WTC11 (cell line): Measurements from ENCODE around the gene MYBPC1. TPM values are rescaled to one million over a fixed set of nuclear protein-coding genes. Genes with fewer than 3 reads are reported as not detected.

Experiments used
- FOXK1 ChIP-seq: sonication (generic); formaldehyde crosslinking; IDR thresholded peaks from 2 replicates; pipeline ENCODE4 v1.8.0; 2022; ENCODE audit warnings: mild to moderate bottlenecking, moderate library complexity, missing genetic modification reagents
- MXD4 ChIP-seq: fragments of 250-450 bp; sonication (Bioruptor Pico); IDR thresholded peaks from 2 replicates; pipeline ENCODE4 v1.8.0; 2021; ENCODE audit warnings: mild to moderate bottlenecking, moderate library complexity, borderline replicate concordance
- MYBL2 ChIP-seq: sonication (generic); formaldehyde crosslinking; IDR thresholded peaks from 2 replicates; pipeline ENCODE4 v1.8.1; 2023; ENCODE audit warnings: mild to moderate bottlenecking, moderate library complexity, missing genetic modification reagents
- OVOL2 ChIP-seq: fragments of 250-450 bp; sonication (Bioruptor Pico); IDR thresholded peaks from 2 replicates; pipeline ENCODE4 v1.9.0; 2021; ENCODE audit warnings: mild to moderate bottlenecking, borderline replicate concordance
- PRRX2 ChIP-seq: fragments of 250-450 bp; sonication (Bioruptor Pico); IDR thresholded peaks from 2 replicates; pipeline ENCODE4 v1.8.0; 2021; ENCODE audit warnings: mild to moderate bottlenecking
- RELA ChIP-seq: sonication (generic); formaldehyde crosslinking; IDR thresholded peaks from 2 replicates; pipeline ENCODE4 v1.8.1; 2022; ENCODE audit warnings: missing genetic modification reagents, mild to moderate bottlenecking, borderline replicate concordance
- TEAD1 ChIP-seq: sonication (generic); formaldehyde crosslinking; IDR thresholded peaks from 2 replicates; pipeline ENCODE4 v1.8.0; 2022; ENCODE audit warnings: mild to moderate bottlenecking, missing genetic modification reagents
- TP53 ChIP-seq: sonication (generic); formaldehyde crosslinking; IDR thresholded peaks from 2 replicates; pipeline ENCODE4 v1.8.1; 2023; ENCODE audit warnings: mild to moderate bottlenecking, missing genetic modification reagents
- ZNF317 ChIP-seq: sonication (generic); formaldehyde crosslinking; IDR thresholded peaks from 2 replicates; pipeline ENCODE4 v1.8.1; 2023; ENCODE audit warnings: low read depth, mild to moderate bottlenecking, moderate library complexity, missing genetic modification reagents, borderline replicate concordance
- ZNF396 ChIP-seq: fragments of 250-450 bp; sonication (Bioruptor Pico); IDR thresholded peaks from 2 replicates; pipeline ENCODE4 v1.8.0; 2021; ENCODE audit warnings: mild to moderate bottlenecking, moderate library complexity, borderline replicate concordance
- total RNA-seq: library from RNA; stranded (reverse); gene quantifications from 3 replicates; pipeline ENCODE4 v1.2.3, GENCODE V29; 2021
- TF ChIP-seq, protein P1 (sequence below): sonication (generic); formaldehyde crosslinking; IDR thresholded peaks from 2 replicates; pipeline ENCODE4 v1.8.0; 2022; ENCODE audit warnings: mild to moderate bottlenecking, missing genetic modification reagents
- TF ChIP-seq, protein P2 (sequence below): sonication (generic); formaldehyde crosslinking; IDR thresholded peaks from 2 replicates; pipeline ENCODE4 v1.8.1; 2022; ENCODE audit warnings: mild to moderate bottlenecking, moderate library complexity, missing genetic modification reagents
- TF ChIP-seq, protein P3 (sequence below): sonication (generic); formaldehyde crosslinking; IDR thresholded peaks from 2 replicates; pipeline ENCODE4 v1.8.0; 2022; ENCODE audit warnings: mild to moderate bottlenecking, missing genetic modification reagents
- TF ChIP-seq, protein P4 (sequence below): sonication (generic); formaldehyde crosslinking; IDR thresholded peaks from 2 replicates; pipeline ENCODE4 v1.8.0; 2023; ENCODE audit warnings: missing genetic modification reagents
- TF ChIP-seq, protein P5 (sequence below): sonication (generic); formaldehyde crosslinking; IDR thresholded peaks from 2 replicates; pipeline ENCODE4 v1.8.0; 2022; ENCODE audit warnings: mild to moderate bottlenecking, missing genetic modification reagents
- TF ChIP-seq, protein P6 (sequence below): sonication (generic); formaldehyde crosslinking; IDR thresholded peaks from 2 replicates; pipeline ENCODE4 v1.8.0; 2022; ENCODE audit warnings: mild to moderate bottlenecking, missing genetic modification reagents
- TF ChIP-seq, protein P7 (sequence below): sonication (generic); formaldehyde crosslinking; IDR thresholded peaks from 2 replicates; pipeline ENCODE4 v1.8.1; 2023; ENCODE audit warnings: mild to moderate bottlenecking, missing genetic modification reagents, borderline replicate concordance

Gene MYBPC1
- total RNA-seq, 1 experiment from 2014 or later = not detected

DNA sequence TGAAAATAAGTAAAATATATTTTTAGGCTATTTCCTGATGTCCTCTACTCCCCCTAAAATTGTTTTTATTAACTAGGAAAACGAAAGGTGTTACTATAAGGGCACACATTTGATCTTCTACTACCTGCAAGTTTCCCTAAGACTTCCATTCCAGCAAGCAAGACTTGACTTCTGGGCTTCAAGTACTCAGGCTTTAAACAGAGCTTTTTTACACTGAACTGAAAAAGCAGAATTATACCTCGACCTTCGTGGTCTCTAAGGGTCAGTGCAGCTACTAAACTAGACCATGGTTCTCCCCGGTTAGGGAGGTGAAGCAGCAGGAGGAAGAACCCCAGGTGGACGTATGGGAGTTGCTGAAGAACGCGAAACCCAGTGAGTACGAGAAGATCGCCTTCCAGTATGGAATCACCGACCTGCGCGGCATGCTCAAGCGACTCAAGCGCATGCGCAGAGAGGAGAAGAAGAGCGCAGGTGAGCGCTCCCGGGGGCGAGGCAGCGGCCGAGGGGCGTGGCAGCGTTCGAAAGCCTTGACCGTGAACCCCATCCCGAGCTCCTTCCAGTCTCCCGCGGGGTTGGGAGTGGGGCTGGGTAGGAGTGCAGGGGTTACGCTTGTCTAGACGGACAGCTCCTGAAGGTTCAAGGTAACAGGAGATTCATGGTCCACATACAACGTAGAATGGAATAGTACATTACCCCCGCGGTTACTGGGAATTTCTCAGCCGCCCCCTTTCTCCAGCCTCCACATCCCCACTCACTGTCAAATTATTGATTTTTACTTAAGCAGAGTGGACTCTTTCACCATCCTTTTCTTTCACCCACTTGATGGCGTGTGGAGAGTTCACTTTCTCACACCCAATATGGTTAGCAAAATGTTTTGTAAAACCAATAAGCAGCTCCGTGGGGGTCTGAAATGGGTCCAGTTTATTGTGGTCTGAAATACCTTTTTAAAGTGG lies 47.6 kb downstream of the MYBPC1 start (continued):
- TF ChIP-seq FOXK1 (peak; percentile 38; the same call in 1 of the 2 replicates), TP53 (CRISPR knock-in tag) (peak; percentile 78; the same call in 1 of the 2 replicates), TEAD1 (CRISPR knock-in tag) (peak; percentile 82; the same call in 1 of the 2 replicates), MXD4 (CRISPR knock-in tag) (no peak), MYBL2 (CRISPR knock-in tag) (no peak), OVOL2 (CRISPR knock-in tag) (no peak), PRRX2 (CRISPR knock-in tag) (0 out of 2 replicates have a peak, but pooled peaks have one; percentile 27), ZNF396 (no peak), ZNF317 (0 out of 2 replicates have a peak, but pooled peaks have one; percentile 21), RELA (CRISPR knock-in tag) (0 out of 2 replicates have a peak, but pooled peaks have one; percentile 42)
- TF ChIP-seq, protein P1, sequence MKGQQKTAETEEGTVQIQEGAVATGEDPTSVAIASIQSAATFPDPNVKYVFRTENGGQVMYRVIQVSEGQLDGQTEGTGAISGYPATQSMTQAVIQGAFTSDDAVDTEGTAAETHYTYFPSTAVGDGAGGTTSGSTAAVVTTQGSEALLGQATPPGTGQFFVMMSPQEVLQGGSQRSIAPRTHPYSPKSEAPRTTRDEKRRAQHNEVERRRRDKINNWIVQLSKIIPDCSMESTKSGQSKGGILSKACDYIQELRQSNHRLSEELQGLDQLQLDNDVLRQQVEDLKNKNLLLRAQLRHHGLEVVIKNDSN = peak; percentile 48; the same call in 1 of the 2 replicates
- TF ChIP-seq, protein P2, sequence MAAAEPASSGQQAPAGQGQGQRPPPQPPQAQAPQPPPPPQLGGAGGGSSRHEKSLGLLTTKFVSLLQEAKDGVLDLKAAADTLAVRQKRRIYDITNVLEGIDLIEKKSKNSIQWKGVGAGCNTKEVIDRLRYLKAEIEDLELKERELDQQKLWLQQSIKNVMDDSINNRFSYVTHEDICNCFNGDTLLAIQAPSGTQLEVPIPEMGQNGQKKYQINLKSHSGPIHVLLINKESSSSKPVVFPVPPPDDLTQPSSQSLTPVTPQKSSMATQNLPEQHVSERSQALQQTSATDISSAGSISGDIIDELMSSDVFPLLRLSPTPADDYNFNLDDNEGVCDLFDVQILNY (CRISPR knock-in tag) = peak; percentile 45; the same call in 1 of the 2 replicates
- TF ChIP-seq, protein P3, sequence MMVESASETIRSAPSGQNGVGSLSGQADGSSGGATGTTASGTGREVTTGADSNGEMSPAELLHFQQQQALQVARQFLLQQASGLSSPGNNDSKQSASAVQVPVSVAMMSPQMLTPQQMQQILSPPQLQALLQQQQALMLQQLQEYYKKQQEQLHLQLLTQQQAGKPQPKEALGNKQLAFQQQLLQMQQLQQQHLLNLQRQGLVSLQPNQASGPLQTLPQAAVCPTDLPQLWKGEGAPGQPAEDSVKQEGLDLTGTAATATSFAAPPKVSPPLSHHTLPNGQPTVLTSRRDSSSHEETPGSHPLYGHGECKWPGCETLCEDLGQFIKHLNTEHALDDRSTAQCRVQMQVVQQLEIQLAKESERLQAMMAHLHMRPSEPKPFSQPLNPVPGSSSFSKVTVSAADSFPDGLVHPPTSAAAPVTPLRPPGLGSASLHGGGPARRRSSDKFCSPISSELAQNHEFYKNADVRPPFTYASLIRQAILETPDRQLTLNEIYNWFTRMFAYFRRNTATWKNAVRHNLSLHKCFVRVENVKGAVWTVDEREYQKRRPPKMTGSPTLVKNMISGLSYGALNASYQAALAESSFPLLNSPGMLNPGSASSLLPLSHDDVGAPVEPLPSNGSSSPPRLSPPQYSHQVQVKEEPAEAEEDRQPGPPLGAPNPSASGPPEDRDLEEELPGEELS (CRISPR knock-in tag) = peak; percentile 92
- TF ChIP-seq, protein P4, sequence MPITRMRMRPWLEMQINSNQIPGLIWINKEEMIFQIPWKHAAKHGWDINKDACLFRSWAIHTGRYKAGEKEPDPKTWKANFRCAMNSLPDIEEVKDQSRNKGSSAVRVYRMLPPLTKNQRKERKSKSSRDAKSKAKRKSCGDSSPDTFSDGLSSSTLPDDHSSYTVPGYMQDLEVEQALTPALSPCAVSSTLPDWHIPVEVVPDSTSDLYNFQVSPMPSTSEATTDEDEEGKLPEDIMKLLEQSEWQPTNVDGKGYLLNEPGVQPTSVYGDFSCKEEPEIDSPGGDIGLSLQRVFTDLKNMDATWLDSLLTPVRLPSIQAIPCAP (CRISPR knock-in tag) = peak; percentile 43; the same call in 1 of the 2 replicates
- TF ChIP-seq, protein P5, sequence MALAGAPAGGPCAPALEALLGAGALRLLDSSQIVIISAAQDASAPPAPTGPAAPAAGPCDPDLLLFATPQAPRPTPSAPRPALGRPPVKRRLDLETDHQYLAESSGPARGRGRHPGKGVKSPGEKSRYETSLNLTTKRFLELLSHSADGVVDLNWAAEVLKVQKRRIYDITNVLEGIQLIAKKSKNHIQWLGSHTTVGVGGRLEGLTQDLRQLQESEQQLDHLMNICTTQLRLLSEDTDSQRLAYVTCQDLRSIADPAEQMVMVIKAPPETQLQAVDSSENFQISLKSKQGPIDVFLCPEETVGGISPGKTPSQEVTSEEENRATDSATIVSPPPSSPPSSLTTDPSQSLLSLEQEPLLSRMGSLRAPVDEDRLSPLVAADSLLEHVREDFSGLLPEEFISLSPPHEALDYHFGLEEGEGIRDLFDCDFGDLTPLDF (CRISPR knock-in tag) = 0 out of 2 replicates have a peak, but pooled peaks have one; percentile 65
- TF ChIP-seq, protein P6, sequence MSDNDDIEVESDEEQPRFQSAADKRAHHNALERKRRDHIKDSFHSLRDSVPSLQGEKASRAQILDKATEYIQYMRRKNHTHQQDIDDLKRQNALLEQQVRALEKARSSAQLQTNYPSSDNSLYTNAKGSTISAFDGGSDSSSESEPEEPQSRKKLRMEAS = peak; percentile 99
- TF ChIP-seq, protein P7, sequence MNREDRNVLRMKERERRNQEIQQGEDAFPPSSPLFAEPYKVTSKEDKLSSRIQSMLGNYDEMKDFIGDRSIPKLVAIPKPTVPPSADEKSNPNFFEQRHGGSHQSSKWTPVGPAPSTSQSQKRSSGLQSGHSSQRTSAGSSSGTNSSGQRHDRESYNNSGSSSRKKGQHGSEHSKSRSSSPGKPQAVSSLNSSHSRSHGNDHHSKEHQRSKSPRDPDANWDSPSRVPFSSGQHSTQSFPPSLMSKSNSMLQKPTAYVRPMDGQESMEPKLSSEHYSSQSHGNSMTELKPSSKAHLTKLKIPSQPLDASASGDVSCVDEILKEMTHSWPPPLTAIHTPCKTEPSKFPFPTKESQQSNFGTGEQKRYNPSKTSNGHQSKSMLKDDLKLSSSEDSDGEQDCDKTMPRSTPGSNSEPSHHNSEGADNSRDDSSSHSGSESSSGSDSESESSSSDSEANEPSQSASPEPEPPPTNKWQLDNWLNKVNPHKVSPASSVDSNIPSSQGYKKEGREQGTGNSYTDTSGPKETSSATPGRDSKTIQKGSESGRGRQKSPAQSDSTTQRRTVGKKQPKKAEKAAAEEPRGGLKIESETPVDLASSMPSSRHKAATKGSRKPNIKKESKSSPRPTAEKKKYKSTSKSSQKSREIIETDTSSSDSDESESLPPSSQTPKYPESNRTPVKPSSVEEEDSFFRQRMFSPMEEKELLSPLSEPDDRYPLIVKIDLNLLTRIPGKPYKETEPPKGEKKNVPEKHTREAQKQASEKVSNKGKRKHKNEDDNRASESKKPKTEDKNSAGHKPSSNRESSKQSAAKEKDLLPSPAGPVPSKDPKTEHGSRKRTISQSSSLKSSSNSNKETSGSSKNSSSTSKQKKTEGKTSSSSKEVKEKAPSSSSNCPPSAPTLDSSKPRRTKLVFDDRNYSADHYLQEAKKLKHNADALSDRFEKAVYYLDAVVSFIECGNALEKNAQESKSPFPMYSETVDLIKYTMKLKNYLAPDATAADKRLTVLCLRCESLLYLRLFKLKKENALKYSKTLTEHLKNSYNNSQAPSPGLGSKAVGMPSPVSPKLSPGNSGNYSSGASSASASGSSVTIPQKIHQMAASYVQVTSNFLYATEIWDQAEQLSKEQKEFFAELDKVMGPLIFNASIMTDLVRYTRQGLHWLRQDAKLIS (CRISPR knock-in tag) = peak; percentile 33; the same call in 1 of the 2 replicates
